Gastroesophageal sphincter (tissue), 3 donors: ENCODE data around the gene CIAO3.

Source experiments
- EP300 ChIP-seq: sonication (generic); formaldehyde crosslinking; IDR thresholded peaks from one replicate; pipeline ENCODE4 v1.6.1; 2017; ENCODE audit warnings: antibody characterized with exemption, mild to moderate bottlenecking
- POLR2A ChIP-seq, 2 donors: fragments of 450-650 bp; IDR thresholded peaks; one replicate each; pipeline ENCODE4 v1.6.1; 2017; ENCODE audit warnings: antibody characterized with exemption in 2 of 2, mild to moderate bottlenecking in 2 of 2, moderate library complexity in 1 of 2
- POLR2AphosphoS5 ChIP-seq: sonication (generic); formaldehyde crosslinking; IDR thresholded peaks from one replicate; pipeline ENCODE4 v1.6.1; 2017; ENCODE audit warnings: antibody characterized with exemption
- TF ChIP-seq, protein P1 (sequence below), 4 experiments: fragments of 200-600 bp in 2 of 4; fragments of 450-650 bp in 2 of 4; sonication (generic) in 1 of 4; IDR thresholded peaks; one replicate each; pipeline ENCODE4 v1.5.1; 2017 to 2019; ENCODE audit warnings: antibody characterized with exemption in 4 of 4, mild to moderate bottlenecking in 2 of 4, moderate library complexity in 2 of 4

DNA sequence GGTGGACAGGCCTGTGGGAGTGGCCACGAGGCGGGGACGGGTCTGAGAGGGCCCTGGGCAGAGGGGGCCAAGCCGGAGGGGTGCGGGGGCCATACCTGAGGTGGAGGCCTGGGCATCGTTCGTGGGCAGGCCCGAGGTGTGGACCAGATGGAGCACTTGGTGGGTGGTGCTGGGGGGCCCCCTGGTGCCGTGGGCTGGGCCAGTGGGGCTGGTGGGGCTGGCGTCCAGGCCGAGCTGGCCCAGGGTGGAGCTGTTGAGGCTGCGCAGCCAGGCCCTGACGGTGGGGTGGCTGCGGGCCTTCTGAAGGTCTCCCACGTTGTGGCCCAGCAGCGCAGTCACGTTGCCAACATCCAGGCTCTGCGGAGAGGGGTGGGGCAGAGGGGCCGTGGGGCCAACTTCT, 29.1 kb upstream of the CIAO3 start:
- TF ChIP-seq, protein P1, sequence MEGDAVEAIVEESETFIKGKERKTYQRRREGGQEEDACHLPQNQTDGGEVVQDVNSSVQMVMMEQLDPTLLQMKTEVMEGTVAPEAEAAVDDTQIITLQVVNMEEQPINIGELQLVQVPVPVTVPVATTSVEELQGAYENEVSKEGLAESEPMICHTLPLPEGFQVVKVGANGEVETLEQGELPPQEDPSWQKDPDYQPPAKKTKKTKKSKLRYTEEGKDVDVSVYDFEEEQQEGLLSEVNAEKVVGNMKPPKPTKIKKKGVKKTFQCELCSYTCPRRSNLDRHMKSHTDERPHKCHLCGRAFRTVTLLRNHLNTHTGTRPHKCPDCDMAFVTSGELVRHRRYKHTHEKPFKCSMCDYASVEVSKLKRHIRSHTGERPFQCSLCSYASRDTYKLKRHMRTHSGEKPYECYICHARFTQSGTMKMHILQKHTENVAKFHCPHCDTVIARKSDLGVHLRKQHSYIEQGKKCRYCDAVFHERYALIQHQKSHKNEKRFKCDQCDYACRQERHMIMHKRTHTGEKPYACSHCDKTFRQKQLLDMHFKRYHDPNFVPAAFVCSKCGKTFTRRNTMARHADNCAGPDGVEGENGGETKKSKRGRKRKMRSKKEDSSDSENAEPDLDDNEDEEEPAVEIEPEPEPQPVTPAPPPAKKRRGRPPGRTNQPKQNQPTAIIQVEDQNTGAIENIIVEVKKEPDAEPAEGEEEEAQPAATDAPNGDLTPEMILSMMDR (IDR thresholded peaks at IDR 0.05): no peak
- TF ChIP-seq POLR2AphosphoS5 (no peak), EP300 (no peak), POLR2A (IDR thresholded peaks at IDR 0.05) (no peak)
